Subcutaneous adipose tissue (tissue), 4 donors: ENCODE data around the gene VWA3B. TPM values are rescaled to one million over a fixed set of nuclear protein-coding genes. Genes with fewer than 3 reads are reported as not detected.

Experiments used
- total RNA-seq, 4 donors: library from RNA; depleted of rRNA; stranded (reverse); fragments of >200 nt; gene quantifications; one replicate each; pipeline ENCODE4 v1.1.0, GENCODE V29; 2016
- TF ChIP-seq, protein P1 (sequence below): fragments of 450-650 bp; IDR thresholded peaks from one replicate; pipeline ENCODE4 v1.5.1; 2016; ENCODE audit warnings: low read depth, mild to moderate bottlenecking, control low read depth, antibody characterized with exemption, moderate library complexity

Gene VWA3B
- total RNA-seq, 4 donors from 2014 or later: not detected

DNA sequence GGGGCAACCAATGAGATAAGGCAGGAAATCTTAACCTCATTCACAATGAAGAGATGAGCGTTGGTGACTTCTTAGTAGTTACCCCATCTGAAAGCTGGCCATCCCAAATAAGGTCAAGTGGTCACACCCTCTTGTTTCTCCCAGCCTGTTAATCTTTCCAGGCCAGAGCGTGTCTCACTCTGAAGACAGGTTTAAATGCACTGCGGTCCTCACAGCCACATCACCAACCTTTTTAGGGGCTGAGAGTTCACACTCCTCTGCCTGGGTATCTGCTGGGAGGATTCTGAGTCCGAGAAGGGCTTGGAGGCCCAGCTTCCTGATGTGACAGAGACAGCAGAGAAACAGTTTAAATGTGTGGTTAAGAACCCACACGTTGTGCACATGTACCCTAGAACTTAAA is 246.0 kb downstream of the VWA3B start:
- TF ChIP-seq, protein P1, sequence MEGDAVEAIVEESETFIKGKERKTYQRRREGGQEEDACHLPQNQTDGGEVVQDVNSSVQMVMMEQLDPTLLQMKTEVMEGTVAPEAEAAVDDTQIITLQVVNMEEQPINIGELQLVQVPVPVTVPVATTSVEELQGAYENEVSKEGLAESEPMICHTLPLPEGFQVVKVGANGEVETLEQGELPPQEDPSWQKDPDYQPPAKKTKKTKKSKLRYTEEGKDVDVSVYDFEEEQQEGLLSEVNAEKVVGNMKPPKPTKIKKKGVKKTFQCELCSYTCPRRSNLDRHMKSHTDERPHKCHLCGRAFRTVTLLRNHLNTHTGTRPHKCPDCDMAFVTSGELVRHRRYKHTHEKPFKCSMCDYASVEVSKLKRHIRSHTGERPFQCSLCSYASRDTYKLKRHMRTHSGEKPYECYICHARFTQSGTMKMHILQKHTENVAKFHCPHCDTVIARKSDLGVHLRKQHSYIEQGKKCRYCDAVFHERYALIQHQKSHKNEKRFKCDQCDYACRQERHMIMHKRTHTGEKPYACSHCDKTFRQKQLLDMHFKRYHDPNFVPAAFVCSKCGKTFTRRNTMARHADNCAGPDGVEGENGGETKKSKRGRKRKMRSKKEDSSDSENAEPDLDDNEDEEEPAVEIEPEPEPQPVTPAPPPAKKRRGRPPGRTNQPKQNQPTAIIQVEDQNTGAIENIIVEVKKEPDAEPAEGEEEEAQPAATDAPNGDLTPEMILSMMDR: no peak

DNA sequence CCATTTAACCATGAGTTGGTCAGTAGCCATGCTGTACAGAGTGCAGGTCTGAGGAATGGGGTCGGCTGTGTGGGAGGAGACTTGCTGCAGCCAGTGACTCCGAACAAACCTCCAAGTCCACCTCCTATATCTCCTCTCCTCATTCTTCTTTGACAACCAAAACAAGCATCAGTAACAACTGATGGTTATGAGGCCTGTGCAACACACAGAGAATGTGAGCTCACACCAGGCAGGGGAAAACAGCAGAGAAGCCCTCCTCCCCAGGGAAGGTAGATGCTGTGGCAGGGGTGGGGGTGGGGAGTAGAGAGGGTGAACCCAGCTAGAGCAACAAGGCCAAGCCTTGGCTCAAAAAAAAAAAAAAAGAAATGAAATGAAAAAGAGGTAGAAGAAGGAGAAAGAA is 247.0 kb downstream of the VWA3B start:
- TF ChIP-seq, protein P1: no peak

DNA sequence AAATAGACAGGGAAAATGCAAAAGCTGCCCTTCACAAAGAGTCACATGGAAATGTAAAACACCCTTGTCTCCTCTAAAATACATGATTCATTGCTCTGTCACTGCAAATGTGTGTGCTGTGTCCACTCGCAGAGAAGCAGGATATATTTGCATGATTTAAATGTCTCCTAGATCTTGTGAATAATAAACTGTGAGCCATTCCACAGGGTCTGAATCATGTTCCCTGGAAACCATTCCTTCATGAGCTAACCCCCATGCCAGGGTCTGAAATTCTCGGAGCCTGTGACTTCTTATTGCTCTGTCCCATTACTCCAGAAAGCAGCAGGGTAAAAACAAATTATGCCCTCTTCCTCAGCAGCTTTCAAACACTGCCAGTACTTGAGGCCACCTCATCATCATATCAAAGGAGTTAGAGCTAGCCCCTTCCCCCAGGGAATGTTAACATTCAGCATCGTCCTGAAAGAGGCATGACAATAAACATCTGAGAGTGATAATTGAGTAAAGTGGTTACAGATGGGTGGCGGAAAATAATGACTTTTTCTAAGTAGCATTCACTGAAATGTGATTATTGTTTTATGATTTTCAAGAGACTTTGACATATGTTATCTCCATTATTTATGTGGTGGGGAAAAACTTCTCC is 247.6 kb downstream of the VWA3B start:
- TF ChIP-seq, protein P1: no peak

DNA sequence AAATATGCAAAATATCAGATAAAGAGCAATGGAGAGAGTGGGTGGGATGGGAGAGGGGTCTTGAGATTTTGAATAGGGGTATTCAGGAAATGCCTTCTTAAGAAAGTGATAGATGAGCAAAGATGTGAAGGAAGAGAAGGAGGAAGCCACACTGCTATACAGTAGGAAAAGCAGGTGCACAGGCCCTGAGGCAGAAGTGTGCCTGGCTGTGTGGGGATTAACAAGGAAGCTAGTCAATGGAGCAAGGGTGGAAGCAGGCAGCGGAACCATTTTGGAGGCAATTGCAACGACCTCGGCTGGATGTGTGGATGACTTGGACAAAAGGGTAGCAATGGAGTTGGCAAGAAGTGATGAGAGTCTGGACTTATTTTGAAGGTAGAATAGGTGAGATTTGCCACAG is 248.3 kb downstream of the VWA3B start:
- TF ChIP-seq, protein P1: no peak

DNA sequence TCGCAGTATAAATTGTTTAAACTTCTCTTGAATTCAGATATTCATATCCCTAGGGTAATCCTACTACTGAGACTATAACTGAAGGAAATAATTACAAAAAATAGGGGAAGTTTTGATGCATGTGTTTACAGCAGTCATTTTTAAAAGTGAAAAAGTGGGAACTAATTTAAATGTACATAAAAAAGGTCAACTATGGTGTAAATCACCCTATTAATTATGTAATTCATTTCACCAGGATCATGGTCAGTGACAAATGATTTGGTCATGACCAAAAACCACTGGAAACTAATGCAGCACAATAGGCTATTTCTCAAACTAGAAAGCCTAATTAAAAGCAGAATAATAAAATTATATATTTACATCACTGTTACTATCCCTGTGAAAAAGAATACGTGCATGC is 254.3 kb downstream of the VWA3B start:
- TF ChIP-seq, protein P1: no peak

DNA sequence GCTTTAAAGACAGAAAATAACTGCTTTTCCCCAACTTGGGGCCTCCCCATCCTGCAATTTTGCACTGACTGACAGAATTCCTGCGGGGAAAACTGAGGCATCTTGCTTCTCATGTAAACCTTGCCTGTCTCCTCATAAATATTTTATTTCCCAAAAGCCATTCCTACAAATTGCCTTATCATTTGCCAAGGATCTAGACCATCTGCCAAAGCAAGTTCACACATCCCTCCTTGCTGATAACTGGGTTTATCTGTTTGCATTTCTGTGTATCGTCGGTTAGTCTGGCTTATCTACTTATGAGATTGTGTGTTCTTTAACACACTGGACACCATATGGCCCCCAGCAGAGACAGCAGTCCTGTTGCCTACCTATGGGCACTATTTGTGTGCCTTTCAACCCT is 256.3 kb downstream of the VWA3B start:
- TF ChIP-seq, protein P1: no peak

DNA sequence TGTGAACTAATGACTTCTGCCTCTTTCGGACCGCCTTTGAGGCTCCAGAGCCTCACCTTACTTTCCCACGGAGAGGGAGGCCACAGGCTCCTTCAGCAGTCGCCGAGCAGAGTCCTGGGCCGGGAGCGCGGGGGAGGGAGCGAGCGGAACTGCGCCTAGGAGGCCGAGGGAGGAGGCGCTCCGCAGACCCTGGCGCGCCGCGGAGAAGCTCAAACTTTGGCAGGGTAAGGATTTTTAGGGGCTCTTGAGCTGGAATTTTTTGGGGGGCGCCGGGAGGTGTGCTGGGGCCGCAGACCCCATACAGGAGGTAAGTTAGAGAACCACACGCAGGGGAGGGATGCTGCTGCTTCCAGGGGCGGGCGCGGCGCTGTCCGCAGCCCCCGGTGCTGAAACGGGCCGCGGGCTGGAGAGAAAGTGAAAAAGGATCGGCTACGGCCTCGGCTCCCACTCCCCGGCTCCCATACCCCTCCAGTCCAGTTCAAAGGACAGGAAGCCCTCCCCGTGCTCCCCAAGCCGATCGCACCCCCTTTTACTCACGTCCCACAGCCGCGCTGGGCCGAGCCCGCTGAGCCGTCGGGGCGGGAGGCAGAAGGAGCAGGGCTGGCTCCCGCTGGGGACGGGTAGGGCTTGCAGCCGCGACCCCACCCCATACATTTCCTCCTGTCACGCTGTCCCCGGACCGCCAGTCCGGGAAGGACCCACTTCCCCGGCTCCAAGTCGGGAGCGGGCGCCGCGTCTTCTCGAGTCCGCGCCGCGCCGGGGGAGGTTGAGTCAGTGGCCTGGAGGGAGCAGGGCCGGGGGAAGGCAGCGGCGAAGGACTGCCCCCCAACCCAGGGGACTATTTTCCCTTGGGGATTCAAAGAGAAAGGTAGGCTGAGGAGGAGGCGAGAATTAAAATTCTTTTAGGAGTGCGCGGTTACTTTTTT is 259.6 kb downstream of the VWA3B start, which contains the start of gene CNGA3:
Gene CNGA3, plus strand, starts transcription at position 146 of the 926 bp plus-strand sequence. CDS start 23,520 bp downstream, outside the sequence.
- TF ChIP-seq, protein P1: no peak
